Measurements from ENCODE around the gene RAB5A. TPM values are rescaled to one million over a fixed set of nuclear protein-coding genes. Genes with fewer than 3 reads are reported as not detected.

Gene RAB5A
- total and polyA plus RNA-seq, 9 donors: 24.6 to 65.8 (median 46.9) TPM

DNA sequence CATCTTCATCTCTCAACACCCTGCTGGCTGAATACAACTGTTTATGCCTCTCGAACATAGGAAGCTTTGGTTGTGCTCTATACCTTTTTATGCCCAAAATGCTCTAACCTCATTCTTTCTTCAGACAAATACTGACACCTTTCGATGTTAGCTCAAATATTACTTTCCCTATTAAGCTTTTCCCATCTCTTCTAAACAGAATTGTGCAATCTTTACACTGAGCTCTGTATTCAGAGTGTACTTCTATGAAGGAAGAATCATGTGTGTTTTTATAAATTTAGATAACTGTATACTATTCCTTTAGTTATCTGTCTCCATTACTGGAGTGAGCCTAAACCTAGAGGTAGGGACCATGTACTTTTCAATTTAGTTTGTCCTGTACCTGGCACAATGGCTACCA, 14.5 kb upstream of the RAB5A start:
- Histone ChIP-seq H3K27me3 (no peaks in the 10 kb centered on the region), H3K4me1 (ENCODE audit: insufficient read depth) (no peaks in the 10 kb centered on the region), H3K36me3 (no peaks in the 10 kb centered on the region), H3K4me3 (no peak overlapping the region), H3K27ac (no peak overlapping the region), H3K9me3 (no peaks in the 10 kb centered on the region)
- DNase-seq: no peak
- intact Hi-C loops (cut with DNase I): no loop called here
- TF ChIP-seq POLR2A (IDR thresholded peaks at IDR 0.05) (no peak), EP300 (IDR thresholded peaks at IDR 0.05) (no peak)
- TF ChIP-seq, protein P1, sequence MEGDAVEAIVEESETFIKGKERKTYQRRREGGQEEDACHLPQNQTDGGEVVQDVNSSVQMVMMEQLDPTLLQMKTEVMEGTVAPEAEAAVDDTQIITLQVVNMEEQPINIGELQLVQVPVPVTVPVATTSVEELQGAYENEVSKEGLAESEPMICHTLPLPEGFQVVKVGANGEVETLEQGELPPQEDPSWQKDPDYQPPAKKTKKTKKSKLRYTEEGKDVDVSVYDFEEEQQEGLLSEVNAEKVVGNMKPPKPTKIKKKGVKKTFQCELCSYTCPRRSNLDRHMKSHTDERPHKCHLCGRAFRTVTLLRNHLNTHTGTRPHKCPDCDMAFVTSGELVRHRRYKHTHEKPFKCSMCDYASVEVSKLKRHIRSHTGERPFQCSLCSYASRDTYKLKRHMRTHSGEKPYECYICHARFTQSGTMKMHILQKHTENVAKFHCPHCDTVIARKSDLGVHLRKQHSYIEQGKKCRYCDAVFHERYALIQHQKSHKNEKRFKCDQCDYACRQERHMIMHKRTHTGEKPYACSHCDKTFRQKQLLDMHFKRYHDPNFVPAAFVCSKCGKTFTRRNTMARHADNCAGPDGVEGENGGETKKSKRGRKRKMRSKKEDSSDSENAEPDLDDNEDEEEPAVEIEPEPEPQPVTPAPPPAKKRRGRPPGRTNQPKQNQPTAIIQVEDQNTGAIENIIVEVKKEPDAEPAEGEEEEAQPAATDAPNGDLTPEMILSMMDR (IDR thresholded peaks at IDR 0.05): no peak
- 89 to 95% (median 90%) methylated on average over 2 of the region's 2 CpGs for WGBS, 3 donors

GRCh38 chr3:19934098-19934566, 12.8 kb upstream of the RAB5A start, which contains the start of gene EFHB:
TSS of gene EFHB (minus strand) at chr3:19934217. CDS start at chr3:19934018, 199 bp downstream.
- TF ChIP-seq POLR2A (IDR thresholded peaks at IDR 0.05) (no peak), EP300 (IDR thresholded peaks at IDR 0.05) (no peak)
- TF ChIP-seq, protein P1 (IDR thresholded peaks at IDR 0.05): no peak
- DNase-seq: no peak
- H3K9me3 ChIP-seq: no peaks in the 10 kb centered on the region
- H3K36me3 ChIP-seq: no peaks in the 10 kb centered on the region
- WGBS, 3 donors: 34 to 50% (median 38%) methylated on average over 5 of the region's 5 CpGs
- H3K27me3 ChIP-seq: no peaks in the 10 kb centered on the region
- H3K4me1 ChIP-seq (ENCODE audit: insufficient read depth): no peaks in the 10 kb centered on the region
- H3K4me3 ChIP-seq: no peak within 1 kb of the TSS
- intact Hi-C loops (cut with DNase I): no loop called here
- H3K27ac ChIP-seq: no peak within 1 kb of the TSS

GRCh38 chr3:19937459-19938294, 9.2 kb upstream of the RAB5A start:
- WGBS, 3 donors: 56 to 75% (median 60%) methylated on average over 7 of the region's 7 CpGs

DNA sequence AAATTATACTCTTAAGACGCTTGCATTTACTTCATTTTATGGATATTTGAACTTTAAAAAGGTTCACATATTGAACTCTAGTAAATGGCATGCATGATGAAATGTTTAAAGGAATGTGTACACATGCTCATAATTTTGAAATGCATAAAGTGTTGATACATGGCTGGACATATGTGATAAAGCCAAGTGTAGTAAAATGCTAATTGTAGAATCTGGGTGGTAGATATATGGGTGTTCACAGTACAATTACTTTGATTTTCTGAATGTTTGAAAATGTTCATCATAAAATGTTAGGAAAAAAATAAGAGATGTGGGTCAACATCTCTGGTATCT, 8.6 kb upstream of the RAB5A start:
- Histone ChIP-seq H3K27ac (no peak overlapping the region), H3K4me3 (no peak overlapping the region), H3K9me3 (no peaks in the 10 kb centered on the region), H3K36me3 (no peaks in the 10 kb centered on the region), H3K27me3 (no peaks in the 10 kb centered on the region), H3K4me1 (ENCODE audit: insufficient read depth) (no peaks in the 10 kb centered on the region)
- intact Hi-C loops (cut with DNase I): no loop called here
- 84 to 88% (median 87%) methylated on average over 1 of the region's 1 CpG for WGBS, 3 donors
- DNase-seq: no peak
- TF ChIP-seq EP300 (IDR thresholded peaks at IDR 0.05) (no peak), POLR2A (IDR thresholded peaks at IDR 0.05) (no peak)
- TF ChIP-seq, protein P1 (IDR thresholded peaks at IDR 0.05): no peak

More at GRCh38 chr3:19937459-19938294, 9.2 kb upstream of the RAB5A start:
- Histone ChIP-seq H3K27ac (no peak overlapping the region), H3K4me1 (ENCODE audit: insufficient read depth) (no peaks in the 10 kb centered on the region), H3K9me3 (no peaks in the 10 kb centered on the region), H3K36me3 (no peaks in the 10 kb centered on the region), H3K27me3 (no peaks in the 10 kb centered on the region), H3K4me3 (no peak overlapping the region)
- DNase-seq: no peak
- intact Hi-C loops (cut with DNase I): no loop called here
- TF ChIP-seq EP300 (IDR thresholded peaks at IDR 0.05) (no peak), POLR2A (IDR thresholded peaks at IDR 0.05) (no peak)
- TF ChIP-seq, protein P1 (IDR thresholded peaks at IDR 0.05): no peak

Data from ovary (tissue), 9 donors.